HG03103 (cell line): ENCODE data around the gene IFNA4.
"Not testable (repeated sequence)": the region's sequence is repeated elsewhere in the genome, so short reads cannot be mapped to it uniquely, and the experiment has no call there.

Experiments used
- ATAC-seq: cut with Tn5 transposase; IDR thresholded peaks from one replicate; pipeline ENCODE4 v1.9.1; 2021; ENCODE audit warnings: low read depth; ENCODE audit not compliant: unreplicated experiment

Gene IFNA4

DNA sequence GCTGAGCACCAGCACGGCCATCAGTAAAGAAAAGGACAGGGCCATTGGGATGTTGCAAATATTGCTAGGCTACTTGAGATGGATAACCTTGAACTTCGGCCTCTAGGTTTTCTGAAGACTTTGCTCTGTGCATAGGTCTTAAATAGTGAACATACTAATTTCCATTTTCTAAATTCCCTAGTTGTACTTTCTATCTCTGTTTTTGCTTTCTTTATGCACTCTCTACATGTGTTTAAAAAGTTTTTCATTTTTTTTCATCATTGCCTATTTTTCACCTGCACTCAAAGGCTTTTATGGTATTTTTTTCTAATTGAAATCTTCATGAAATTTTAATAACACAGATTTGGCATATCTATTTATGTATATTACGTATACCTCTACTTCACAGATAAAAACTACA lies at the start of gene IFNA4:
Gene IFNA4, minus strand, starts transcription at position 101 of the 400 bp plus-strand sequence. Its CDS starts 56 bp downstream, at position 45.
- not testable (repeated sequence) for ATAC-seq

DNA sequence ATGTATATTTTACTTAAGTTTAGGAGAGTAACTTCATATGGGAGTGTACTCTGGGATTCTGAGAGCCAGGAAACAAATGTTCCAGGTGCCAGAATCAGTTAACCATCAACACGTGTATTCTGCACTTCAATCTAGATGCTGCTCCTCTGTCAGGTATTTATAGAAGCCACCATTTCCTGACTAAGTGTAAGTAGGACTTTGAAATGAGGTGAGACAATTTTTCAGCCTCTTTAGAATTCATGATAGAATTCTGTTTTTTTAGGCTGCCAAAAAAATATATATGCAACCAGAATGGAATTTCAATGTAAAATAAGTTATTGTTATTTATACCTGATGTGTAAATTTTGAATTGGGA lies 49.0 kb upstream of the IFNA4 start:
- ATAC-seq = not testable (repeated sequence)

DNA sequence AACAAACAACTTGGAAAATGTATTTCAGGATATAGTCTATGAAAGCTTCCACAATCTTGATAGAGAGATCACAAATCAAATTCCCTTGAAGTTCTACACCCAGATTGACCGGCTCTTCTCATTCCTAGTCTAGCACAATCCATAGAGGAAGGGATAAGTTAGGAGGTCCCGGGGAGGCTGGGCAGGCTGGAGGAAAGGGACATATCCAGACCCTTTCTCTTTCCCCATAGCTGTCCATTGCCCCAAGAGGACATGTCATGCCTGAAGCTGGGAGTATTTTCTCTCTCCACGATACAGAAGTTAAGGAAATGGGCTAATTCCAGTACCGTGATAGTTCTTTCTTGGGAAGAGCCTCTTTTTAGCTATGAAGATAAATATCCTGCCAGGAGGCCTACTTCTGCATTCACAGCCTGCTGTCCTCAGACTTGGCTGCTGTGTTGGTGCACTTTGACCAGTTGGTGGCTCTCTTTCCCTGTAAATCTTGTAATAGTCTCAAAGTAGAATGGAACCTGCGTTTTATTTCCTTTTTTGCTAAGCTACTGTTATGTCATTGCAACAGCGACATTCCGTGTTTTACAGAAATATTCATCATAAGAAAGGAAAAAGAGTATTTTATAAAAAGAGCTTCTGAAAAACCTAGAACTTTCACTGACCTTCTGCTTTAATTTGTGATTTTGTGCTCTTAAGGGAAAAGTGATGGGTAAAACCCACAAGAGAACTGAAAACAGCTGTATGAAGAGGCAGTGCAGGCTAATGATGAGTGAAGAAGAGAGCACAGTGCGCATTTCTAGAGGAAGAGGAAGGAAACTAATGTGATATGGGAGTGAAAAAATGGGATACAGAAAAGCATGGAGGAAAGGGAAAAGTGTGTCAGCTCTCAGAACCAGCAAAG lies 48.3 kb upstream of the IFNA4 start:
- ATAC-seq = peak; percentile 85

DNA sequence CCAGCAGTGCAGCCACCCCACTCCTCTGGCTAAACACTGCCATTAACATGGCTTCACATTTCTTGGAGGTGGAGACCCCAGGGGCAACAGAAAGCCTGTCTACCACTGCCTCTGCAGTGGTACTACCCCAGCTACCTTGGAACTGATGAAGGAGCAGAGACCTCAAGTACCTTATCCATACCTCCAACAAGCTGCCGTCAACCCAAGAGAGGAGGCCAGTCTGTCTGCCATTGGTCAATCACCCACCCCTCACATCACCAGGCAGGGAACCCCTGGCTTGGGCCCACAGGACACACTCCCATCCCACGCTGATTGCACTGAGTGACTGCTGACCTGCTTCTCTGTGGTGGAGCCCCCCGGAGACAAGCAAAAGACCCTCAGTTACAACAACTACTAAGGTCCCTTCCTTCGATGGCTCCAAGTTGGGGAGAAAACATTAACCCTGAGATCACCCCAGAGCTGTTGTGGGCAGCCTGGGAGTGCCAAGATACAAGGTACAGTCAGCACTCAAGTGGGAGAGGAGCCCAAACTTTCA lies 46.8 kb upstream of the IFNA4 start:
- ATAC-seq = no peak

DNA sequence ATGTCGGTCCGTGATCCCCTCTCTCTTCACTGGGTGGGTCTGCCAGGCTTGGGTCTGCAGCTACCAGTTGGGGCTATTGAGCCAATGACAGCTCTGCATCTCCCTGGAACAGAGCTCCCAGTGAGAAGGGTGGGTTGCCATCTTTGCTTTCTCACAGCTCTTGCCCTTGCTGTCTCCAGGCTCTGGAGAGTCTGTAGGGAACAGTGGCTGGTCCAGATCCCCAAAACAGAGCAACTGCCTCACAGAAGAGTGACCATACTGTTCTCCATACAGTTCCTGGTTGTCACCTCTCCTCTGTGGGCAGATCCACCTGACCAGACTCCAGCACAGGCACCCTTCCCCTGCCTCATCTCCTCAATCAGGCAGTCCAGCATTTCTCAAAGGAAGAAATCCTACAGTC lies 45.9 kb upstream of the IFNA4 start:
- no peak for ATAC-seq

DNA sequence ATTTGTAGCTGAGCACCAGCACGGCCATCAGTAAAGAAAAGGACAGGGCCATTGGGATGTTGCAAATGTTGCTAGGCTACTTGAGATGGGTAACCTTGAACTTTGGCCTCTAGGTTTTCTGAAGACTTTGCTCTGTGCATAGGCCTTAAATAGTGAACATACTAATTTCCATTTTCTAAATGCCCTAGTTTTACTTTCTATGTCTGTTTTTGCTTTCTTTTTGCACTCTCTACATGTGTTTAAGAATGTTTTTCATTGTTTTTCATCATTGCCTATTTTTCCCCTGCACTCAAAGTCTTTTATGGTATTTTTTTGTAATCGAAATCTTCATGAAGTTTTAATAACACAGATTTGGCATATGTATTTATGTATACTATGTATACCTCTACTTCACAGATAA lies 40.7 kb upstream of the IFNA4 start, which contains the start of gene IFNA17:
Gene IFNA17, minus strand, starts transcription at position 101 of the 400 bp plus-strand sequence. Its CDS starts 49 bp downstream, at position 52.
- no peak for ATAC-seq

DNA sequence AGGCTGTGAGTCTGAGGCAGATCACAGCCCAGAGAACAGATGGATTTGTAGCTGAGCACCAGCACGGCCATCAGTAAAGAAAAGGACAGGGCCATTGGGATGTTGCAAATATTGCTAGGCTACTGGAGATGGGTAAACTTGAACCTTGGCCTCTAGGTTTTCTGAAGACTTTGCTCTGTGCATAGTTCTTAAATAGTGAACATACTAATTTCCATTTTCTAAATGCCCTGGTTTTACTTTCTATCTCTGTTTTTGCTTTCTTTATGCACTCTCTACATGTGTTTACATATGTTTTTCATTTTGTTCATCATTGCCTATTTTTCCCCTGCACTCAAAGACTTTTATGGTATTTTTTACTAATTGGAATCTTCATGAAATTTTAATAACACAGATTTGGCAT lies 29.8 kb upstream of the IFNA4 start, which contains the start of gene IFNA16:
Gene IFNA16, minus strand, starts transcription at position 101 of the 400 bp plus-strand sequence. Its CDS starts 6 bp downstream, at position 95.
- not testable (repeated sequence) for ATAC-seq

DNA sequence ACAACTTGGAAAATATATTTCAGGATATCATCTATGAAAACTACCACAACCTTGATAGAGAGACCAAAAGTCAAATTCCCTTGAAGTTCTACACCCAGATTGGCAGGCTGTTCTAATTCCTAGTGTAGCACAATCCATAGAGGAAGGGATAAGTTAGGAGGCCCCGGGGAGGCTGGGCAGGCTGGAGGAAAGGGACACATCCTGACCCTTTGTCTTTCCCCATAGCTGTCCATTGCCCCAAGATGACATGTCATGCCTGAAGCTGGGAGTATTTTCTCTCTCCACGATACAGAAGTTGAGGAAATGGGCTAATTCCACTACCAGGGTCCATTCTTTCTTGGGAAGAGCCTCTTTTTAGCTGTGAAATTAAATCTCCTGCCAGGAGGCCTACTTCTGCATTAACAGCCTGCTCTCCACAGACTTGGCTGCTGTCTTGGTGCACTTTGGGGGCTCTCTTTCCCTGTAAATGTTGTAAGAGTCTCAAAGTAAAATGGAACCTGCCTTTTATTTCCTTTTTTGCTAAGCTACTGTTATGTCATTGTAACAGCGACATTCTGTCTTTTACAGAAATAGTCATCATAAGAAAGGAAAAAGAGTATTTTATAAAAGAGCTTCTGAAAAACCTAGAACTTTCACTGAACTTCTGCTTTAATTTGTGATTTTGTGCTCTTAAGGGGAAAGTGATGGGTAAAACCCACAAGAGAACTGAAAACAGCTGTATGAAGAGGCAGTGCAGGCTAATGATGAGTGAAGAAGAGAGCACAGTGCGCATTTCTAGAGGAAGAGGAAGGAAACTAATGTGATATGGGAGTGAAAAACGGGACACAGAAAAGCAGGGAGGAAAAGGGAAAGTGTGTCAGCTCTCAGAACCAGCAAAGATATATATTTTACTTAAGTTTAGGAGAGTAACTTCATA lies 26.3 kb upstream of the IFNA4 start:
- ATAC-seq = not testable (repeated sequence)

DNA sequence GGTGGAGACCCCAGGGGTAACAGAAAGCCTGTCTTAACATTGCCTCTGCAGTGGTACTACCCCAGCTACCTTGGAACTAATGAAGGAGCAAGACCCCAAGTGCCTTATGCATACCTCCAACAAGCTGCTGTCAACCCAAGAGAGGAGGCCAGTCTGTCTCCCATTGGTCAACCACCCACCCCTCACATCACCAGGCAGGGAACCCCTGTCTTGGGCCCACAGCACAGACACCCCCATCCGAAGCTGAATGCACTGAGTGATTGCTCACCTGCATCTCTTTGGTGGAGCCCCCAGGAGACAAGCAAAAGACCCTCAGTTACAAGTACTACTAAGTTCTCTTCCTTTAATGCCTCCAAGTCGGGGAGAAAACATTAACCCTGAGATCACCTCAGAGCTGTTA lies 24.8 kb upstream of the IFNA4 start:
- not testable (repeated sequence) for ATAC-seq

DNA sequence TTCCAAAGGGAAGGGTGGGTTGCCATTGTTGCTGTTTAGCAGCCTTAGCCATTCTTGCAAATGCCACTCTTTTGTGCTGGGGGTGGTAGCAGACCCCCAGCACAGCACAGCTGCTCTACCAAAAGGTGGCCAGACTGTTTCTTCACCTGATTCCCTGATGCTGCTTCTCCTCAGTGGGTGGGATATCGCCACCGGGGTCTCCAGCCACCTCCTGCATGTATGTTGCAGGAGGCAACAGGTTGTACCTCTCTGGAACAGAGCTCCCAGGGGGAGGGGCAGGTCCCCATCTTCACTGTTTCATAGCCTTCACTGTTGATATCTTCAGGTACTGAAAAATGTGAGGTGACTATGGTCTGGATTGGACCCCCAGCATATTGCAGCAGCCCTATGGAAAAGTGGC lies 23.4 kb upstream of the IFNA4 start:
- ATAC-seq = not testable (repeated sequence)

DNA sequence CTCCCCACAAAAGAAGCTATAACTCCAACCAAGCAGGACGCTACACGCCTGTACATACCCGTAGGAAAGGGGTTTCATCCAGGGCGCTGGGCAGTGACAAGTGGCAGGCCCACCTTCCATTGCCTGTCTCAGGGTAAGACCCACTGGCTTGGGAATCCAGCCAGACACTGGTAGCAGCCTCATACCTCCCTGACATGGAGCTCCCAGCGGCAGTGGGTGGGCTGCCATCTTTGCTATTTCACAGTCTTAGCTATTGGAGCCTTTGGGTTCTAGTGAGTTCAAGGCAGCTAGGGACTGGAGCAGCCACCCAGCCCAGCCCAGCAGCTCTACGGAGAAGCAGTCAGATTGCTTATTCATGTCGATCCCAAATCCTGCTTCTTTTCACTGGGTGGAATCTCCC lies 22.9 kb upstream of the IFNA4 start:
- ATAC-seq = no peak

DNA sequence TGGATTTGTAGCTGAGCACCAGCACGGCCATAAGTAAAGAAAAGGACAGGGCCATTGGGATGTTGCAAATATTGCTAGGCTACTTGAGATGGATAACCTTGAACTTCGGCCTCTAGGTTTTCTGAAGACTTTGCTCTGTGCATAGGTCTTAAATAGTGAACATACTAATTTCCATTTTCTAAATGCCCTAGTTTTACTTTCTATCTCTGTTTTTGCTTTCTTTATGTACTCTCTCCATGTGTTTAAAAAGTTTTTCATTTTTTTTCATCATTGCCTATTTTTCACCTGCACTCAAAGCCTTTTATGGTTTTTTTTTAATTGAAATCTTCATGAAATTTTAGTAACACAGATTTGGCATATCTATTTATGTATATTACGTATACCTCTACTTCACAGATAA lies 19.7 kb upstream of the IFNA4 start, which contains the start of gene IFNA10:
Gene IFNA10, minus strand, starts transcription at position 101 of the 400 bp plus-strand sequence. Its CDS starts 46 bp downstream, at position 55.
- not testable (repeated sequence) for ATAC-seq

DNA sequence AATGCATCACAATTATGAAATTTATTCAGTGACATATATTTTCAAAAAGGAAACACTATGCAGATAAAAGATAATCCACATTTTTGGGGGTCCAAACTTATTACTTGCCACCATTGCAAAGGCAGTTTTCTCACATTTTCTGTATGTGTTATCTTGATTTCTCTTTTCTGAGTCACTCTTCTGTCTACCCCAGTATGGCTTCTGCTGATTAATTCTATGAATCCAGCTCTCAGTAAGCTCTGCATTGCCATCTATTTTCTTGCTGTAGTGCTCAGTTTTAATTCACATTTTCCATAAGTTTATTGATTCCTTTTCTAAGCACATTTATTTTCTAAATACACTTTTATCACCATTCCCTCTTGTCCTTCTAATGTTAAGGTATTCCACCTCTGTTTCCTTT lies 17.8 kb upstream of the IFNA4 start:
- ATAC-seq = no peak

DNA sequence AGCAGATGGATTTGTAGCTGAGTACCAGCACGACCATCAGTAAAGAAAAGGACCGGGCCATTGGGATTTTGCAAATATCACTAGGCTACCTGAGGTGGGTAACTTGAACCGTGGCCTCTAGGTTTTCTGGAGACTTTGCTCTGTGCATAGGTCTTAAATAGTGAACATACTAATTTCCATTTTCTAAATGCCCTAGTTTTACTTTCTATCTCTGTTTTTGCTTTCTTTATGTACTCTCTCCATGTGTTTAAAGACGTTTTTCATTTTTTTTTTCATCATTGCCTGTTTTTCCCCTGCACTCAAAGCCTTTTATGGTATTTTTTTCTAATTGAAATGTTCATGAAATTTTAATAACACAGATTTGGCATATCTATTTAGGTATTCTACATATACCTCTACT lies 14.7 kb upstream of the IFNA4 start, which contains the start of gene IFNA7:
Gene IFNA7, minus strand, starts transcription at position 101 of the 400 bp plus-strand sequence. Its CDS starts 40 bp downstream, at position 61.
- not testable (repeated sequence) for ATAC-seq

DNA sequence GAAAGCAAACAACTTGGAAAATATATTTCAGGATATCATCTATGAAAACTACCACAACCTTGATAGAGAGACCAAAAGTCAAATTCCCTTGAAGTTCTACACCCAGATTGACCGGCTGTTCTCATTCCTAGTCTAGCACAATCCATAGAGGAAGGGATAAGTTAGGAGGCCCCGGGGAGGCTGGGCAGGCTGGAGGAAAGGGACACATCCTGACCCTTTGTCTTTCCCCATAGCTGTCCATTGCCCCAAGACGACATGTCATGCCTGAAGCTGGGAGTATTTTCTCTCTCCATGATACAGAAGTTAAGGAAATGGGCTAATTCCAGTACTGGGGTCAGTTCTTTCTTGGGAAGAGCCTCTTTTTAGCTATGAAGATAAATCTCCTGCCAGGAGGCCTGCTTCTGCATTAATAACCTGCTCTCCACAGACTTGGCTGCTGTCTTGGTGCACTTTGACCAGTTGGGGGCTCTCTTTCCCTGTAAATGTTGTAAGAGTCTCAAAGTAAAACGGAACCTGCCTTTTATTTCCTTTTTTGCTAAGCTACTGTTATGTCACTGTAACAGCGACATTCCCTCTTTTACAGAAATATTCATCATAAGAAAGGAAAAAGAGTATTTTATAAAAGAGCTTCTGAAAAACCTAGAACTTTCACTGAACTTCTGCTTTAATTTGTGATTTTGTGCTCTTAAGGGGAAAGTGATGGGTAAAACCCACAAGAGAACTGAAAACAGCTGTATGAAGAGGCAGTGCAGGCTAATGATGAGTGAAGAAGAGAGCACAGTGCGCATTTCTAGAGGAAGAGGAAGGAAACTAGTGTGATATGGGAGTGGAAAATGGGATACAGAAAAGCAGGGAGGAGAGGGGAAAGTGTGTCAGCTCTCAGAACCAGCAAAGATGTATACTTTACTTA lies 7.7 kb upstream of the IFNA4 start:
- ATAC-seq = peak; percentile 92

DNA sequence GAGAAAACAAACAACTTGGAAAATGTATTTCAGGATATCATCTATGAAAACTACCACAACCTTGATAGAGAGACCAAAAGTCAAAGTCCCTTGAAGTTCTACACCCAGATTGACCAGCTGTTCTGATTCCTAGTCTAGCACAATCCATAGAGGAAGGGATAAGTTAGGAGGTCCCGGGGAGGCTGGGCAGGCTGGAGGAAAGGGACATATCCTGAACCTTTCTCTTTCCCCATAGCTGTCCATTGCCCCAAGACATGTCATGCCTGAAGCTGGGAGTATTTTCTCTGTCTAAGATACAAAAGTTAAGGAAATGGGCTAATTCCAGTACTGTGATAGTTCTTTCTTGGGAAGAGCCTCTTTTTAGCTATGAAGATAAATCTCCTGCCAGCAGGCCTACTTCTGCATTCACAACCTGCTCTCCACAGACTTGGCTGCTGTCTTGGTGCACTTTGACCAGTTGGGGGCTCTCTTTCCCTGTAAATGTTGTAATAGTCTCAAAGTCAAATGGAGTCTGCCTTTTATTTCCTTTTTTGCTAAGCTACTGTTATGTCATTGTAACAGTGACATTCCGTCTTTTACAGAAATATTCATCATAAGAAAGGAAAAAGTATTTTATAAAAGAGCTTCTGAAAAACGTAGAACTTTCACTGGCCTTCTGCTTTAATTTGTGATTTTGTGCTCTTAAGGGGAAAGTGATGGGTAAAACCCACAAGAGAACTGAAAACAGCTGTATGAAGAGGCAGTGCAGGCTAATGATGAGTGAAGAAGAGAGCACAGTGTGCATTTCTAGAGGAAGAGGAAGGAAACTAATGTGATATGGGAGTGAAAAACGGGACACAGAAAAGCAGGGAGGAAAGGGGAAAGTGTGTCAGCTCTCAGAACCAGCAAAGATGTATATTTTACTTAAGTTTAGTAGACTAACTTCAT lies 4.3 kb downstream of the IFNA4 start:
- ATAC-seq = peak; percentile 94

DNA sequence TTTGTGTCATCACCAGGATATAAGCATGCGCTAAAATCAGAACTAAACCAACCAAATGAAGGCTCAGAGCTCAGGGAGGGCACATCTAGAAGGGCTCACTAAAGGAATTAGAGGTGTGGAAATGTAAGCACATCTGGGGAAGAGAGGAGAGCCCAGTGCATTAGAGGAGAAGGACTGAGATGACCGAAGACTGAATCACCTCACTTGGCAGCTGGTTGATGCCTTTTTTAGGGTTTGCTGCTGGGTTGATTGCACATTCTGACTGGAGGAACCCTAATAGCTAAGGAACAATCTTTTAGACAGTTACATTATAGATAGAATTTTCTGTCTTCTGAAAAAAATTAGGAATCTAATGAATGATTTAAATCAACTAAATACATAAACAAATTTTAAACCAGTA lies 12.7 kb downstream of the IFNA4 start:
- no peak for ATAC-seq

DNA sequence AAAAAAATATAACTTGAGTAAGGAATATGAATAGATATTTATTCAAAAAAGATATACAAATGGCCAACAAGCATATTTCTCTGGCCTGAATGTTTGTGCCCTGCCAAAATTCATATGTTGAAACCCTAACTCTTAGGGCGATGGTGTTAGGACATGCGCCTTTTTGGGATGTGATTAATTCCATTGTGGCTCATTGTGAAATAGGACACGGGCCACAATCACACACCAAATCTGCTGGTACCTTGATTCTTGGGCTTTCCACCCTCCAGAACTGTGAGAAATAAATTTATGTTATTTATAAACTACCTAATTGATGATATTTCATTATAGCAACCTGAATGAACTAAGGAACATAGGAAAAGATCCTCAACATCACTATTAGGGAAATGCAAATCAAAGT lies 15.2 kb downstream of the IFNA4 start:
- no peak for ATAC-seq
